DND-41 (cell line): ENCODE results near the gene ARHGEF4.

ENCODE experiments used
- EZH2 ChIP-seq: IDR thresholded peaks from 3 replicates; pipeline ENCODE4 v1.6.1; 2012; ENCODE audit warnings: borderline replicate concordance, low read depth, mild to moderate bottlenecking, moderate library complexity, low read length, inconsistent platforms; ENCODE audit not compliant: severe bottlenecking
- TF ChIP-seq, protein P1 (sequence below): IDR thresholded peaks from 2 replicates; pipeline ENCODE4 v1.5.1; 2012; ENCODE audit warnings: borderline replicate concordance, low read length, moderate library complexity, mild to moderate bottlenecking; ENCODE audit not compliant: poor library complexity, severe bottlenecking; ENCODE audit errors: extremely low read depth

DNA sequence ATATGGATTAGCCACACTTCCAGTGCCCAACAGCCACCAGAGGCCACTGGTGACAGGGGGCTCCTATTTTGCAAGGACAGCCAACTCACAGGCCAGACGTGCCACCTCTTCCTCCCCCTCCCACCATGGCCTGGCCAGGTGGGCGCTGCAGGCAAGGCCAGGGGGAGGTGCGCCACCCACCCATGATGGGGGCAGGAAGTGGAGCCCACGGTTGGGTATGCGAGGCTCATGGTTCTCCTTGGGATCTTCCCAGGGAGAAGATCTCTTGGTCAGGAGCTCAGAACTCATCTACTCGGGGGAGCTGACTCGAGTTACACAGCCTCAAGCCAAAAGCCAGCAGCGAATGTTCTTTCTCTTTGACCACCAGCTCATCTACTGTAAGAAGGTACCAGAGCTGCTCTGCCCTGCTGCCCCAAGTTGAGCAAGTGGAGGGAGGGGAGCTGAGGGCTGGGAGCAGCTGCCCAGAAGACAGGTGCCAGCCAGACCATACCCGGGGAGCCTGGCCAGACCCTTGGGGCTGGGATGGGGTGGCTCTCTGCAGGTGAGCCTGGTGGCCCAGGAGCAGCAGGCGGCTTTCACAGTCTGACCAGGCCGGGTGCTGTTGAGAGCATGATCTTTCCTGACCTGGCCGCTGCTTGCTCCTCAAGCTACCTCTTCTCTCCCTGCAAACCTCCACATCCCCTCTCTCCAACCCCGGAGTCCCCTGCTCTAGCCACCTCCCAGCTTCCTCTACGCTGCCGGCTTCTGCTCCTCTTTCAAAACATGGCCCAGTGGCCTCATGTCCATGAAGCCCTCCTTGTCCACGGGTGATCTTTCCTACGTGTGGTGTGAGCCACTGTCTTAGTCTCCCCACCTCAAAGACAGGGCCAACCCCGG is 206.7 kb downstream of the ARHGEF4 start:
- TF ChIP-seq, protein P1, sequence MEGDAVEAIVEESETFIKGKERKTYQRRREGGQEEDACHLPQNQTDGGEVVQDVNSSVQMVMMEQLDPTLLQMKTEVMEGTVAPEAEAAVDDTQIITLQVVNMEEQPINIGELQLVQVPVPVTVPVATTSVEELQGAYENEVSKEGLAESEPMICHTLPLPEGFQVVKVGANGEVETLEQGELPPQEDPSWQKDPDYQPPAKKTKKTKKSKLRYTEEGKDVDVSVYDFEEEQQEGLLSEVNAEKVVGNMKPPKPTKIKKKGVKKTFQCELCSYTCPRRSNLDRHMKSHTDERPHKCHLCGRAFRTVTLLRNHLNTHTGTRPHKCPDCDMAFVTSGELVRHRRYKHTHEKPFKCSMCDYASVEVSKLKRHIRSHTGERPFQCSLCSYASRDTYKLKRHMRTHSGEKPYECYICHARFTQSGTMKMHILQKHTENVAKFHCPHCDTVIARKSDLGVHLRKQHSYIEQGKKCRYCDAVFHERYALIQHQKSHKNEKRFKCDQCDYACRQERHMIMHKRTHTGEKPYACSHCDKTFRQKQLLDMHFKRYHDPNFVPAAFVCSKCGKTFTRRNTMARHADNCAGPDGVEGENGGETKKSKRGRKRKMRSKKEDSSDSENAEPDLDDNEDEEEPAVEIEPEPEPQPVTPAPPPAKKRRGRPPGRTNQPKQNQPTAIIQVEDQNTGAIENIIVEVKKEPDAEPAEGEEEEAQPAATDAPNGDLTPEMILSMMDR: no peak
- no peak for TF ChIP-seq EZH2
